ENCODE measurements around the gene PIP. TPM values are rescaled to one million over a fixed set of nuclear protein-coding genes. Genes with fewer than 3 reads are reported as not detected.
"Not testable (repeated sequence)": the region's sequence is repeated elsewhere in the genome, so short reads cannot be mapped to it uniquely, and the experiment has no call there.

The PIP gene
- total RNA-seq, 1 experiment from 2014 or later = not detected

DNA sequence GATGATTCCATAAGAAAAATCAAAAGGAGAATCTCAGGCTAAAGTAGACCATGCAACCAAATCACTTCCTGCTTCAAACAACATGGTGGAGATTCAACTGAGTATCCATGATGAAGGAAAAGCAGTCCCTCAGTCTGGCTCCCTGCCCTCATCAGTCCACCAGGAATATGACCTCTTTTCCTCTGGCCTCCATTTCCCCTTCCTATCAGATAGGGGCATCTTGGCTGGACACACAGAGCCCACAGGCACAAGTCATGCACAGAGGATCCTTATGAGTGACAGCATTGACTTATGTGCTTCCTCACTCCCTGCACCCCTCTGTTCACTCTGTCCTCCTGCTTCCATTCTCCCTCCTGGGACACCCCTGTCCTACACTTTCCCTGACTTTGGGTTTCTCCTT lies 16.8 kb downstream of the PIP start:
- no peak overlapping the region for H3K4me3 ChIP-seq (ENCODE audit: low read depth, low read length)
- Mint-ChIP-seq H3K36me3 (ENCODE audit: insufficient read depth, unreplicated experiment) (no peaks in the 10 kb centered on the region), H3K27ac (ENCODE audit: unreplicated experiment) (no peak overlapping the region), H3K4me1 (ENCODE audit: low read depth, unreplicated experiment) (no peaks in the 10 kb centered on the region), H3K27me3 (ENCODE audit: insufficient read depth, unreplicated experiment) (peaks cover 5% of the 10 kb centered on the region), H3K9me3 (ENCODE audit: unreplicated experiment) (peaks cover 10% of the 10 kb centered on the region), H3K4me3 (ENCODE audit: unreplicated experiment) (no peak overlapping the region)
- DNase-seq = no peak
- POLR2A ChIA-PET = no interaction called here
- H3K9me3 ChIP-seq = no peaks in the 10 kb centered on the region
- no peaks in the 10 kb centered on the region for H3K4me1 ChIP-seq
- H3K36me3 ChIP-seq (ENCODE audit: control insufficient read depth, insufficient read depth, low read length) = no peaks in the 10 kb centered on the region
- CTCF ChIA-PET = no interaction called here
- intact Hi-C loops (cut with micrococcal nuclease; ENCODE audit: unreplicated experiment) = no loop called here
- H3K27me3 ChIP-seq (replicated peaks; ENCODE audit: control insufficient read depth, insufficient read depth, low read length) = no peaks in the 10 kb centered on the region; the same call in 1 of the 2 replicates
- BruUV-seq (replicated peaks) = no TSS peak
- TF ChIP-seq, protein P1, sequence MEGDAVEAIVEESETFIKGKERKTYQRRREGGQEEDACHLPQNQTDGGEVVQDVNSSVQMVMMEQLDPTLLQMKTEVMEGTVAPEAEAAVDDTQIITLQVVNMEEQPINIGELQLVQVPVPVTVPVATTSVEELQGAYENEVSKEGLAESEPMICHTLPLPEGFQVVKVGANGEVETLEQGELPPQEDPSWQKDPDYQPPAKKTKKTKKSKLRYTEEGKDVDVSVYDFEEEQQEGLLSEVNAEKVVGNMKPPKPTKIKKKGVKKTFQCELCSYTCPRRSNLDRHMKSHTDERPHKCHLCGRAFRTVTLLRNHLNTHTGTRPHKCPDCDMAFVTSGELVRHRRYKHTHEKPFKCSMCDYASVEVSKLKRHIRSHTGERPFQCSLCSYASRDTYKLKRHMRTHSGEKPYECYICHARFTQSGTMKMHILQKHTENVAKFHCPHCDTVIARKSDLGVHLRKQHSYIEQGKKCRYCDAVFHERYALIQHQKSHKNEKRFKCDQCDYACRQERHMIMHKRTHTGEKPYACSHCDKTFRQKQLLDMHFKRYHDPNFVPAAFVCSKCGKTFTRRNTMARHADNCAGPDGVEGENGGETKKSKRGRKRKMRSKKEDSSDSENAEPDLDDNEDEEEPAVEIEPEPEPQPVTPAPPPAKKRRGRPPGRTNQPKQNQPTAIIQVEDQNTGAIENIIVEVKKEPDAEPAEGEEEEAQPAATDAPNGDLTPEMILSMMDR (IDR thresholded peaks at IDR 0.05; ENCODE audit: insufficient read depth in 1 of 2, low read depth in 1 of 2, low read length in 1 of 2, severe bottlenecking in 1 of 2, unreplicated experiment in 1 of 2) = no peak

- H3K9me3 ChIP-seq; H3K4me3 Mint-ChIP-seq (ENCODE audit: unreplicated experiment); BruUV-seq (replicated peaks): not testable (repeated sequence)
Observed at GRCh38 chr7:143150696-143151095, 18.8 kb downstream of the PIP start.

GRCh38 chr7:143158617-143159016 lies 26.7 kb downstream of the PIP start:
- peaks cover 11% of the 10 kb centered on the region for H3K9me3 Mint-ChIP-seq (ENCODE audit: unreplicated experiment)
- H3K27ac Mint-ChIP-seq (ENCODE audit: unreplicated experiment); H3K36me3 Mint-ChIP-seq (ENCODE audit: insufficient read depth, unreplicated experiment); H3K4me1 Mint-ChIP-seq (ENCODE audit: low read depth, unreplicated experiment); H3K4me3 ChIP-seq (ENCODE audit: low read depth, low read length); DNase-seq; H3K9me3 ChIP-seq; H3K4me3 Mint-ChIP-seq (ENCODE audit: unreplicated experiment); H3K36me3 ChIP-seq (ENCODE audit: control insufficient read depth, insufficient read depth, low read length); BruUV-seq (replicated peaks); POLR2A ChIA-PET; H3K27me3 ChIP-seq (replicated peaks; ENCODE audit: control insufficient read depth, insufficient read depth, low read length); intact Hi-C loops (cut with micrococcal nuclease; ENCODE audit: unreplicated experiment); H3K4me1 ChIP-seq; H3K27me3 Mint-ChIP-seq (ENCODE audit: insufficient read depth, unreplicated experiment): not testable (repeated sequence)
- CTCF ChIA-PET = interaction anchor here (0.6 to 1.0 kb wide), 2 partner anchors 57 to 259 kb away, joined by 3 to 5 read pairs; no protein-coding TSS in a partner anchor

More at GRCh38 chr7:143150696-143151095, 18.8 kb downstream of the PIP start:
- intact Hi-C loops (cut with micrococcal nuclease; ENCODE audit: unreplicated experiment); H3K36me3 ChIP-seq (ENCODE audit: control insufficient read depth, insufficient read depth, low read length); DNase-seq; H3K27ac Mint-ChIP-seq (ENCODE audit: unreplicated experiment); H3K4me1 Mint-ChIP-seq (ENCODE audit: low read depth, unreplicated experiment); H3K27me3 ChIP-seq (replicated peaks; ENCODE audit: control insufficient read depth, insufficient read depth, low read length); H3K27me3 Mint-ChIP-seq (ENCODE audit: insufficient read depth, unreplicated experiment); H3K4me1 ChIP-seq; H3K9me3 Mint-ChIP-seq (ENCODE audit: unreplicated experiment); H3K36me3 Mint-ChIP-seq (ENCODE audit: insufficient read depth, unreplicated experiment); POLR2A ChIA-PET; H3K4me3 ChIP-seq (ENCODE audit: low read depth, low read length): not testable (repeated sequence)
- CTCF ChIA-PET = interaction anchor here (0.6 kb wide), 1 partner anchor 173 kb away, joined by 9 read pairs; no protein-coding TSS in a partner anchor

GRCh38 chr7:143171697-143172096 lies 39.8 kb downstream of the PIP start:
- H3K4me1 ChIP-seq = no peaks in the 10 kb centered on the region
- no peaks in the 10 kb centered on the region for H3K36me3 ChIP-seq (ENCODE audit: control insufficient read depth, insufficient read depth, low read length)
- H3K27ac Mint-ChIP-seq (ENCODE audit: unreplicated experiment) = no peak overlapping the region
- no peaks in the 10 kb centered on the region for H3K9me3 Mint-ChIP-seq (ENCODE audit: unreplicated experiment)
- peaks cover 10% of the 10 kb centered on the region for H3K27me3 Mint-ChIP-seq (ENCODE audit: insufficient read depth, unreplicated experiment)
- H3K4me1 Mint-ChIP-seq (ENCODE audit: low read depth, unreplicated experiment) = peaks cover 6% of the 10 kb centered on the region
- POLR2A ChIA-PET = no interaction called here
- H3K4me3 ChIP-seq (ENCODE audit: low read depth, low read length) = no peak overlapping the region
- DNase-seq = no peak
- H3K4me3 Mint-ChIP-seq (ENCODE audit: unreplicated experiment) = no peak overlapping the region
- no peaks in the 10 kb centered on the region for H3K36me3 Mint-ChIP-seq (ENCODE audit: insufficient read depth, unreplicated experiment)
- no peaks in the 10 kb centered on the region for H3K27me3 ChIP-seq (replicated peaks; ENCODE audit: control insufficient read depth, insufficient read depth, low read length)
- intact Hi-C loops (cut with micrococcal nuclease; ENCODE audit: unreplicated experiment) = no loop called here
- CTCF ChIA-PET = no interaction called here
- TF ChIP-seq, protein P1 (IDR thresholded peaks at IDR 0.05; ENCODE audit: insufficient read depth in 1 of 2, low read depth in 1 of 2, low read length in 1 of 2, severe bottlenecking in 1 of 2, unreplicated experiment in 1 of 2) = no peak
- H3K9me3 ChIP-seq = 0 out of 2 replicates have a peak, but pooled peaks cover 2% of the 10 kb centered on the region
- BruUV-seq (replicated peaks) = no TSS peak
